EH (cell line): ENCODE results near the gene KRTCAP2.

Experiments used
- DNase-seq: peaks from one replicate; pipeline ENCODE4 v3.0.0-alpha.2; 2015; ENCODE audit warnings: low read depth

KRTCAP2 gene

GRCh38 chr1:155183775-155184221 lies 10.7 kb upstream of the KRTCAP2 start:
- DNase-seq, result no peak

- DNase-seq, result no peak
Measured at GRCh38 chr1:155182052-155182550, 9.0 kb upstream of the KRTCAP2 start.

- no peak for DNase-seq
Measured at GRCh38 chr1:155181371-155182051, 8.4 kb upstream of the KRTCAP2 start.

- no peak for DNase-seq
Measured at GRCh38 chr1:155179112-155180031, 6.3 kb upstream of the KRTCAP2 start.

- DNase-seq, result no peak
Measured at GRCh38 chr1:155178441-155179111, 5.5 kb upstream of the KRTCAP2 start.

- no peak for DNase-seq
Measured at GRCh38 chr1:155177918-155178281, 4.8 kb upstream of the KRTCAP2 start.

GRCh38 chr1:155177192-155177917 lies 4.3 kb upstream of the KRTCAP2 start:
- no peak for DNase-seq

GRCh38 chr1:155176544-155177071 lies 3.5 kb upstream of the KRTCAP2 start:
- peak; percentile 79 for DNase-seq

GRCh38 chr1:155175927-155176371 lies 2.8 kb upstream of the KRTCAP2 start:
- no peak for DNase-seq

- no peak for DNase-seq
Measured at GRCh38 chr1:155175281-155175926, 2.3 kb upstream of the KRTCAP2 start.

GRCh38 chr1:155174324-155175280 lies 1.5 kb upstream of the KRTCAP2 start:
- DNase-seq, result peak; percentile 66

- DNase-seq, result peak; percentile 79
Measured at GRCh38 chr1:155173478-155174323, 597 bp upstream of the KRTCAP2 start, which contains the start of gene TRIM46. Gene TRIM46, plus strand, starts transcription at chr1:155173849. Its CDS starts 118 bp downstream, at chr1:155173967.

GRCh38 chr1:155171836-155172731 lies 1.0 kb downstream of the KRTCAP2 start:
- DNase-seq, result no peak

GRCh38 chr1:155170806-155171205 lies 2.3 kb downstream of the KRTCAP2 start:
- DNase-seq, result no peak

- DNase-seq, result no peak
Measured at GRCh38 chr1:155170101-155170785, 2.9 kb downstream of the KRTCAP2 start.

- no peak for DNase-seq
Measured at GRCh38 chr1:155169541-155169940, 3.6 kb downstream of the KRTCAP2 start.
